ENCODE results near the gene ADGRA1.
A peak's percentile ranks its signal among the peaks of the same experiment; 100 is the strongest.

The ADGRA1 gene

GRCh38 chr10:133131734-133132472, 44.2 kb downstream of the ADGRA1 start:
- no peak for TF ChIP-seq TAF1 (IDR thresholded peaks at IDR 0.05; ENCODE audit: low read depth)

- TF ChIP-seq NFIC (IDR thresholded peaks at IDR 0.05) (no peak), CEBPB (IDR thresholded peaks at IDR 0.05) (no peak), FOXM1 (IDR thresholded peaks at IDR 0.05; ENCODE audit: borderline replicate concordance, low read depth) (no peak), ZBTB7A (IDR thresholded peaks at IDR 0.05; ENCODE audit: low read depth) (no peak), REST (IDR thresholded peaks at IDR 0.05; ENCODE audit: low read depth) (no peak), EP300 (IDR thresholded peaks at IDR 0.05; ENCODE audit: borderline replicate concordance) (no peak), TCF12 (IDR thresholded peaks at IDR 0.05; ENCODE audit: low read depth) (no peak), TEAD4 (IDR thresholded peaks at IDR 0.05) (no peak), RAD21 (IDR thresholded peaks at IDR 0.05; ENCODE audit: low read depth) (no peak), USF1 (IDR thresholded peaks at IDR 0.05) (no peak), YY1 (IDR thresholded peaks at IDR 0.05; ENCODE audit: low read depth) (no peak), CREB1 (IDR thresholded peaks at IDR 0.05; ENCODE audit: low read depth) (no peak), EGR1 (IDR thresholded peaks at IDR 0.05) (no peak), TAF1 (IDR thresholded peaks at IDR 0.05; ENCODE audit: low read depth) (no peak)
- TF ChIP-seq, protein P1, sequence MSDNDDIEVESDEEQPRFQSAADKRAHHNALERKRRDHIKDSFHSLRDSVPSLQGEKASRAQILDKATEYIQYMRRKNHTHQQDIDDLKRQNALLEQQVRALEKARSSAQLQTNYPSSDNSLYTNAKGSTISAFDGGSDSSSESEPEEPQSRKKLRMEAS (IDR thresholded peaks at IDR 0.05), result no peak
Observed at GRCh38 chr10:133132473-133133291, 45.0 kb downstream of the ADGRA1 start.

- TF ChIP-seq, protein P1 (IDR thresholded peaks at IDR 0.05), result no peak
- no peak for TF ChIP-seq NFIC (IDR thresholded peaks at IDR 0.05)
- TF ChIP-seq TAF1 (IDR thresholded peaks at IDR 0.05; ENCODE audit: low read depth), result no peak
Observed at GRCh38 chr10:133133471-133134231, 45.9 kb downstream of the ADGRA1 start.

DNA sequence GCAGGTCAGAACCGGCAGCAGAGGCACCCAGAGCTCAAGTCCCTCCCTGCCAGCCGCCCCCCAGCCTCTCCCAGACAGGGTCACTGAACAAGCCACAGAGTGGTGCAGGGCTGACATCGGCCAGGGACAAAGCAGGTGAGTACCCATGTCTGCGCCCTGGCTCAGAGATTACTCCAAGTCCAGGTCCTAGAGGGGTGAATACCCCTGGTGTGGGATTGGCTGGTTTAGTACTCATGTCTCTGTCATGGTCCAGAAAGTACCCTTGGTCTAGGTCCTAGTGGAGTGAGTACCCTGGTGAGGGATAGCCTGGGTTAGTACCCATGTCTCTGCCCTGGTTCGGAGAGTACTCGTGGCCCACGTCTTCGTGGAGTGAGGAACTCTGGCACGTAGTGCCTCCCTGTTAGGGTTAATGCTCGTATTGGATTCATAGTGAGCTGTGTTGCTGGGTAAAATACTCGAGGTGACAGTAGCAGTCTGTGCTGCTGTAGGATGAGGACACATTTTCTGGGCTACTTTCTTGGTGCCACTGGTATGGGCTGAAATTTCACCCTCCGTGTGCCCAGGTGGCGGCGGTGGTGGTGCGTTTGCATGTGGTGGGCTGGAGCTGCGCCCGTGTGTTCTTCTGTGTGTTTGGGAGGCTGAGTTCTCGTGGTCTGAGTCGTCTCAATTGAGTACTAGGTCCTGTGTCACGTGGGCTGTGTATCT, 46.8 kb downstream of the ADGRA1 start:
- TF ChIP-seq EGR1 (IDR thresholded peaks at IDR 0.05) (no peak), USF1 (IDR thresholded peaks at IDR 0.05) (peak; percentile 78; the same call in 1 of the 2 replicates), NFIC (IDR thresholded peaks at IDR 0.05) (no peak), ZBTB7A (IDR thresholded peaks at IDR 0.05; ENCODE audit: low read depth) (no peak), RAD21 (IDR thresholded peaks at IDR 0.05; ENCODE audit: low read depth) (no peak), YY1 (IDR thresholded peaks at IDR 0.05; ENCODE audit: low read depth) (no peak), TCF12 (IDR thresholded peaks at IDR 0.05; ENCODE audit: low read depth) (no peak), TEAD4 (IDR thresholded peaks at IDR 0.05) (no peak)

DNA sequence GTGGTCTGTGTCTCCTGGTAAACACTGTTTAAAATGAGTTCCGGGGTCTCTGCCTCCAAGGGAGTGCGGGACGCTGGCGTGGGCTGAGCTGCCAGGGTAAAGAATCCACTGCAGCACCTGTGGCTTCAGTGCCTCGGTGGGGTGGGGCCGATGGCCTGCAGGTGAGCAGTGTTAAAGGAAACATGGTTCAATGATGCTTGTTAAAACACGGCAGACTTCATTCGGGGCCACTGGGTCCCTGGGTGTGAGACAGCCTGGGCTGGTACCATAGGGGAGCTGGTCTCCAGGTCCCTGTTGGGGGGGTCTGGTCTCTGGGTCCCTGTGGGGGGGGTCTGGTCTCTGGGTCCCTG, 47.4 kb downstream of the ADGRA1 start:
- TF ChIP-seq EP300 (IDR thresholded peaks at IDR 0.05; ENCODE audit: borderline replicate concordance), result no peak
- TF ChIP-seq EGR1 (IDR thresholded peaks at IDR 0.05), result no peak
- TF ChIP-seq FOXM1 (IDR thresholded peaks at IDR 0.05; ENCODE audit: borderline replicate concordance, low read depth), result no peak
- TF ChIP-seq REST (IDR thresholded peaks at IDR 0.05; ENCODE audit: low read depth), result no peak
- TF ChIP-seq NFIC (IDR thresholded peaks at IDR 0.05), result no peak
- TF ChIP-seq YY1 (IDR thresholded peaks at IDR 0.05; ENCODE audit: low read depth), result no peak
- TF ChIP-seq TAF1 (IDR thresholded peaks at IDR 0.05; ENCODE audit: low read depth), result no peak
- no peak for TF ChIP-seq TCF12 (IDR thresholded peaks at IDR 0.05; ENCODE audit: low read depth)
- TF ChIP-seq TEAD4 (IDR thresholded peaks at IDR 0.05), result no peak
